ENCODE data around the gene TMEM132C.
"Not testable (repeated sequence)": the region's sequence is repeated elsewhere in the genome, so short reads cannot be mapped to it uniquely, and the experiment has no call there.

The TMEM132C gene

DNA sequence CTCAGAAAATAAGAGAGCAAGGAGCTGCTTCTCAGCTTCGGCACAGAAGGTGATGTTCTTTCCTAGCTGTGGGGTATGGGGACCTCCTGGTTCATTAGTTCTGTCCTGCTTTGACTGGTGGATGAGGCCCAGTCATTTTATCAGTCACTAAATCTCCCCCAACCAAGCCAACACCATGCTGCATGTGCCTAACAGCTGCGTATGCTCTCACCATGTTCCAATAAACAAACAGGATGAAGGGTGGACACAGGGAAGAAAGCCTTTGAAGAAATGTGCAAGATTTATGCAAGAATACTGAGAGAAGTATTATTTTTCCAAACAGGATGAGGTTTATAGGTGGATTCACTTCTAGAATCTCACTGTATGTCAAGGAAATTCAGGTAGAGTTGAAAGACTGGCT is 156.2 kb downstream of the TMEM132C start:
- no peak for DNase-seq

DNA sequence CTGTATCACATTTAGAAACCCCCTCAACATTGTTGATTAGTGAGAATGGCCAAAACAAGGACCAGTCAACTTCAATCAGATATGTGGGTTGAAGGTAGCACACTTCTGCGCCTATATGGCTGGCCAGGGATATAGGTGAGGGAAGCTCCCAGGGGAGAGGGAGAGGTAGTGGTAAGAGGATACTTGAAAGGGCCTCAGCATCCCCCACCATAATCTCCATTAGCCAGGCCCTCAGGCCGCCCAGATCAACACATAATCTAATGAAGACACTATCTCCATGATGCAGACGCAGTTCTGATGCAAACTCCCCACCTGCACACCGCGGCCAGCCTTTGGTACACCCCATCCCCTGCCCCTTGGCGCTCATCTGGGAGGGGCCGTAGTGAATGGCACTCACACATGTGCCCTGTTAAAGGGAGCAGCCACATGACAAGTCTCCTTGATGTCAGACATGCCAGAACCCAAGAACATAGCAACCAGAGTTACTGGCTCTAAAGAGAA is 158.0 kb downstream of the TMEM132C start:
- DNase-seq, result no peak

DNA sequence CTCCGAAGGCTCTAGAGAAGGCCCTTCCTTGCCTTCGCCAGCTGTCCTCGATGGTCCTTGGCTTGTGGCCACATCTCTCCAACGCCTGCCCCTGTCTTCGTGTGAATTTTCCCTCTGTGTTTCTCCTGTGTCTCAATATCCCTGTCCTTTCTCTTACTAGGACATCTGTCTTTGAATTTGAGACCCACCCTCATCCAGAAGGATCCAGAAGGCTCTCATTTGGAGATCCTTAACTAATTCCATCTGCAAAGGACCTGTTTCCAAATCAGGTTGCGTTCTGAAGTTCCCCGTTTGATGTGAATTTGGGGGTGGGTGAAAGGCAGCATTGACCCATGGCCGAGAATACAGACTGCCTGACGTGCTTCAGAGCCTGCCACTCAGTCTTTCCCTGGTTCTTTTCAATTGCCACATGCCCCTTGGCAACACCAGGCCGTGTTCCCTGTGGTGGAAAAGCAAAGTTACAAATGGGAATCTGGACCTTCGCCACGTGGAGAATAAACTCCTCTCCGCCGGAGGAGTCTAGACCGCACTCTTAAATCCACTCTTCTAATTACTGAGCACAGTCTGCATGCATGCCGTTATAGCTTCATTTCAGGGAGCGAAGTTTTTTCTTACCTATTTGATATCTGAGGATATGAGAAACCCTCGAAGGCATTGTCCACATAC is 158.8 kb downstream of the TMEM132C start:
- DNase-seq, result no peak

DNA sequence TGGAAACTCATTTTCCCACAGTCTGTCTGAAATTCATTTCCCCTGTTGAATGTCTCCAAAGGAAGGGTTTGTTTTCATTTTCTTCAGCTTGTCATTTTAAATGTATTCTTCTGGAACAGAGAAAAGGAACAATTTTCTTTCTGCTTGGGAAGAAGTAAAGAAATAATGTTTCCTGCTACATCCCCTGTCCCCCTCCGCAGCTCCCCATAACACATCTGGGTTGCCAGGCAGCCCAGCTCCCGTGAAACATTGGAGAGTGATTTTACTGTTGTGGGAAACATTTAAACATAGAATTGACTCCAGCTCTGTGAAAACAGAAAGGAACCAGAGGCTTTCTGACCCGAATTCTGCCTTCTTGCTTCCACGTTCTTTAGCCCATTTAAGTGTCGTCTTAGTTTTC is 159.5 kb downstream of the TMEM132C start:
- DNase-seq, result no peak

DNA sequence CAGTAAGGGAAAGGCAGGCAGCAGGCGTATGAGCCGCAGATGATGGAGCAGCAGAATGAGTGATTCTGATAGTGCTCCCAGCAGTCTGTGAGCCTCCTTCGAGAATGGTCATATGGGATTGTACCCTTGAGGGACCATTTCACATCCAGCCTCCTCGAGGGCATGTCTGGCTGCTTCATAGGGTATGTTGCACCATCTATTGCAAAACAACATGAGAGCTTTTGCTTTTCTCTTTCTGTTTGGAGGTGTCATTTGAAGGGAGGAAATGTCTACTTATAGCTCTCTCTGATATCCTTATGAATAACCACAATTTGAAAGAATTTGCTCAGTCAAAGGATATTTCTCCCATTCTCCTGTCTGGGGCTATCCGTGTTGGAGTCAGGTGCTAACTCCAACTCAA is 172.8 kb downstream of the TMEM132C start:
- no peak for DNase-seq

DNA sequence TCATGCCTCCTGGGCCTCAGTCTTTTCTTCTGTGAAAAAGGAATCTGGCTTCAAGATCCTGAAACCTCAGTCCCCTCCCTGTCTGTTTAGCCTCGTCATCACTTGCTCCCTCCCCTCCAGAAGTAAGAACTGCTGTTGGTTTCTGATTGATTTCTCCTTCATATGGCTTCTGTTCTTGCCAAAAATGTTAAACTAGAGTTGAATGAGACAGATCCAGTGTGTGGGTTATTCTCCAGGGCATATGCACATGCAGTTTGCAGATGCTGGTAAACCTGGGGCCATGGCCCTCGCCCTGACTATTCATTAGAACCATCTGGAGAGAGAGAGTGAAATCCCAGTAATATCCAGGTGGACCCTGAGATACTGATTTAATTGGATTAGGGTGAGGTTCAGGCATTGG is 175.1 kb downstream of the TMEM132C start:
- no peak for DNase-seq

DNA sequence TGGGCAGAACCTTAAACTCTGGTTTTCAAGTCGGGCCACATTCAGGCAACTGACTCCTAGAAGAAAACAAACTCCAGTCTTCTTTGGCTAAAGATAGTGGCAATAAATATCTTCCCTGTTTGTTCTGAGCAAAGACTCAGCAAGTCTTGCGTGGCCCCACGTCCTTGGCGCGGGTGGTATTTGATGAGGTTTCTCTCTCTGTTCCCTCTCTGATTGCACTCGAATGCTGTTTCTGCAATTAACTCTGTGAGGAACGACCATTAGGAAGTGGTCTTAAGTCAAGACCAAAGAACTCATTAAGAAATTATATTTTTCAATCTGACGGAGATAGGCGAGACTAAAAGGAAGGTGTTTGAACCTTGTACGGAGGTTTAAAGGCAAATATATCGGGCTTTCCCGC is 177.6 kb downstream of the TMEM132C start:
- no peak for DNase-seq

DNA sequence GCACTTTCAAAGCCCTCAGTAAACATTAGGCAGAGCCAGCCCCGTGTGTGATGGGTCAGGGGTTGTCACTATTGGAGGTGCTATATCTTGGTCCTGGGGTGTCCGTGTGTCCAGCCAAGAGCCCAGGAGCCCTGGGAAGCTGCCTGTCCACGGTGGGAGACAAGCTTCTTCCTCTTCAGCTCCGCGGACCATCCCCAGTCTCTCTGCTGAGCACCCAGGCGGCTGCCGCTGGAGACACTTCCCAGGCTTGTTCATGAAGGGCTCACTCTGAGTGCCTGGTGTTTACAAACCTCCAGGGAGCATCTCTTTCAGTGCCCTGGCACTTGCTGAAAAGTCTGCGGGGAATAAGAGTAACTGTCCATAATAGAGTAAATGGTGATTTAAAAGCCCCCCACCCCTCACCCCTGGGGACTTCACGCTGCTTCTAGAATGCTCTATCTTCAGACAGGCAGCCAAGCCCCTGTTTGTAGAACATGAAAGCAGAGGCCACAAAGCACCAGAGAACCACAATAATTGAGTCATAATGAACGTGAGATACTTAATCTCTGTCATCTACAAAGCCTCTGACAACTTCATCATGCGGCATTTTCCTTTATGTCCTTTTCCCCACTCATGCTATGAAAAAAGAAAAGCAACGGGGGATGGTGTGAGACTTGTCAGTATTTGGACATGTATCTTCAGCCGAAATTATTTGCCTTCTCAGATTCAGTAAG is 178.6 kb downstream of the TMEM132C start:
- DNase-seq, result peak; percentile 72

DNA sequence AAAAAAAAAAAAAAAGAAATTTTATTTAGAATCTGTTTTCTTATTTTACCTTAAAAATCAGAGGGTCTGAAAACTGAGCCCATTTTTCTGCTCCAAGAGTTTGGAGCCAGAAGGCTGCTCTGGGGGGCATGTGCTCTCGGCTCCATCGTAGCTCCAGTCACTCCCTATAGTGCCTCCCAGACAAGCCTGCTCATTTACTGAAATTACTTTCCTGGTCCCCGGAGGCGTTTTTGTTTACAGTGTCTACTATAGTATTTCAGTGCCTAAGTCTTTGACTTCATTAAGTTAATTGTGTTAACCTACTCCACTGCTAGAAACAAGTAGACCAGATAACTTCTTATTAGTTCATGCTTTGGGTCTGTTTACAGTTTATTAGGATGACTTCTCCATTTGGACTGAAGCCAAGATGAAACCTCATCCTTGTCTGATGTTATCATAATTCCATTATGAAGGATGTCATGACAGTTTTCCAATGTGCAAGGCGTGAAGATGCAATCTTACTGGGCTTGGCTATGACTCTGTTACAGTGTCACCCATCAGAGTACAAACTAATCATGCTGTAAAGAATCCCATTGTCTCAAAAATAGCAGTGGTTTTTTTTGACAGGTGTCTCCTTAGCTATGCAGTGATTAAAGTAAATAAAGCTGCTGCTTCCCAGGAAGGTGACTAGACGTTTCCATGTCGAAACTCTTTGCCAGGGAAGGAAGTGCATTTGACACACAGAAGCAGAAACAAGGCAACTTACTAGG is 182.3 kb downstream of the TMEM132C start:
- DNase-seq, result peak; percentile 51

DNA sequence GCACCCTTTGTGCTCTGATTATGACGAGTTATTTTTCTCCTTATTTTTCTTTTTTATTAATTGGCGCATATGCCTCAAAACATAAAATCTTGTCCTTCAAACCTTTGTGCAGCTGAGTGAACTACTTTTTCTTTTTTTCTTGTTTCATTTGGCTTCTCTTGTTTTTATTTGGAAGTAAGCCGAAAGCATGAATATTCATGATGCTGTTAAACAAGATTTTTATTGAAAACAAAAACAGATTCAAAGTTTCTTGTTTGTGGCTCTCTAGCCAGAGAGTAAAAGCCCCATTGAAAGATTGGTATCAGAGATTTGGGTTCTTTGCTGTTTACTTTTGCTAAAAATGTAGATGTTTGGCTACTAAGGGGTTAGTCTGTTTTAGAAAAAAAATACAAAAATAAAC is 183.8 kb downstream of the TMEM132C start:
- no peak for DNase-seq

DNA sequence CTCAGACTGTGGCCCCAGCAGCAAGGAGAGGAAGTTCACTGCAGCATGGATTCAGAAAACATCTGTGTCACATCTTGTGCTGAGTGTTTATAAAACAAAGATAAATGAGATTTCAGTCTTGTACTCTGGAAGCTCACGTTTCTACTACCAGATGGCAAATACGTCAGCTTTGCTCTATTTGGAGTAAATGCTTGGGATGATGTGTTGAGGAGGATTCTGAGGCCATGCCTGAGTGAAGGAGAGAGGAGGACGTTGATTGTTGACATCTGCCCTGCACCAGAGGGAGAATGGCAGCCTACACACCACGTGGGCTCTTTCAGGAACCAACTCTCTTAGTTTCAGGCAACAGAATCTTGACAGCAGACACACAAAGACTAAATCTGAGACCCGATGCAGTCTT is 188.9 kb downstream of the TMEM132C start:
- DNase-seq, result no peak

DNA sequence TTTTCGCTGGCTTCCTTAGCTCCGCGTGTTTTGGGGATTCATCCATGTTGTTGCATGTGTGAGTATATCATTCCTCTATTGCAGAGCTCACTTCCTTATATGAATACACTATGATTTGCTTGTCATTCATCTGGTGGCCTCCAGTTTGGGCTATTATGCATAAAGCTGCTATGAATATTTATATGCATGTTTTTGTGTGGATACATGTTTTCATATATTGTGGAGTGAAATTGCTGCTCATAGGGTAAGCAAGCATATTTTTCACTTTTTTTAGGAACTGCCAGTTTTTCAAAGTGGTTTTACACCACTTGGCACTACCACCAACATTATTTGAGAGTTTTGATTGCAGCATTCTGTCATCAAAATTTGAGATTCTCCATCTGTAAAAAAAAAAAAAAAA is 190.0 kb downstream of the TMEM132C start:
- no peak for DNase-seq

DNA sequence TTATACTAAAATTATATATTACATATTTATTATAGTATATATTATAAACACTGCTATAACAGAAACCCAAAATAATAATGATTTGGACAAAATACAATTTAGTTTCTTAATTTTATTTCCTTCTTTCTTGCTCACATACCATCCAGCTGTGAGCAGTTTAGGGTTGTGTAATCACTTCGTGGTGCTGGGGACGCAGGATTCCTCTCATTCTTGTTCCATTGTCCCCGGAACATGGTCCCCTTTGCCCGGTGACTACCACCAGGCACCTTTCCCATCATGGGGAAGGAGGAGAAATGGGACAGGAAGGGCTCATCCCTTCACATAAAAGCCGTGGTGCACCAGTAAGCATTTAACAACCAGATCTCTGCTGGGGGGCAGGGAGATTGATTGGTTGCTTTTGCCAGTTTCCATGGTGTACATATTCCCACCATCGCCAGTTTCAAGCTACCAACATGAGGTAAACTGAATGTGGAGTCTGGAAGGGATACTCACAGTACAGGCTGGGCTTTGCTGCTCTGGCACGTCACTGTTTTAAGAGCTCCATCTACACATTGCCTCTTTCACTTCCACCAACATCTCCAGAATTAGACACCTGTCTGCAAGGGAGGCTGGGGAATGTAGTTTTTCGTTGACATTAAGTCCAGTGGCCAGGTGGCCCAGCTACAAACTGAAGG is 191.5 kb downstream of the TMEM132C start:
- no peak for DNase-seq

DNA sequence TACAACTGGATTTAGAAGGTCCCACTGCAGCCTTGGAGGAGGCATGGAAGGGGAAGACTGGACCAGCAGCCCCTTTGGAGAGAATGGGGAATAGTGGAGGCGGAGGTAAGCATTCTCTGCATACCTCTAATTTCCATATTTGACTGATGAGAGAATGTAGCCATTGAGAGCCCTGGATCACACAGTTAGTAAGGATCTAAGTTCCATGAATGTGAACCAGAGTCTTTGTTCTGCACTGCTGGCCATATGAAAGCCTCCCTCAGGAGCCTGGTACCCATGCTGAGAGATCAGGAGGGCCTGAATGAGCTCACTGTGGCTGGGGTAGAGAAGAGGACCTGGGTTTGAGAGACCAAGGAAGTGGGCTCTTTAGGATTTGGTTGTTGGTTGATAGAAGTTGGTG is 192.1 kb downstream of the TMEM132C start:
- DNase-seq, result no peak

DNA sequence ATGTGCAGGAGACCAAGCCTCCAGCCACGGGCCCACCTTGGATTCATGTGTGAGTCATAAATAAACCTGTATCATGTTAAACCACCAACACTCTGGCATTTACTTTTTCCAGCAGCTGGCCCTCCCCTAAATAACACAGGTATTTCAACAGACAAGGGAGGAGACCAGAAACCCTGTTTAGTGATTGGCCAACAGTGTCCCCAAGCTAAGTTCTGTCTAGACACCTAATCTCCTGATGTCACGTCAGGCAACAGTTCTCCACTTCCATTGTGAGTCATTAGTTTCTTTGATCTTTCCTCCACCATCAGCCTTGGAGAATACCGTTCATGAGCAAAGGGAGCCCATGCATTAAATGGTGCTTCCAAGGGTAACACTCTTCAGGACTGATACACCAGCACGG is 196.9 kb downstream of the TMEM132C start:
- DNase-seq, result no peak

DNA sequence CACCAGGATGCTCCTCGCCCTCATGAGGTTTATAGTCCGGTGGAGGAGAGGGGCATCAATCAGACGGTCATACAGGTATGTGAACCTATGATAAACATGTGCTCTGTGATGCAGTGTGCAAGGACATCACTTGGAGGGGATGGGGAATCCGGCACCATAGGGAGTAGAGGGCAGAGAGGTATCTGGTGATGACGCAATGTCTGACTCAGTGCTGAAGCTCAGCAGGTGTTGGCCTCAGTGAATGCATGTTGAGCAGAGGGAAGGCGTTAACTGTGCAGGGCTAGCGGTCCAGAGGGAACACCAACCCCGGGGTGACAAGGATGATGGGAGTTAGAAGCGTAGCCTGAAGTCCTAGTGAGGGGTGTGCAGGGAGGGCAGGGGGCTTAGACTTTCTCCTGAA is 200.9 kb downstream of the TMEM132C start:
- no peak for DNase-seq

DNA sequence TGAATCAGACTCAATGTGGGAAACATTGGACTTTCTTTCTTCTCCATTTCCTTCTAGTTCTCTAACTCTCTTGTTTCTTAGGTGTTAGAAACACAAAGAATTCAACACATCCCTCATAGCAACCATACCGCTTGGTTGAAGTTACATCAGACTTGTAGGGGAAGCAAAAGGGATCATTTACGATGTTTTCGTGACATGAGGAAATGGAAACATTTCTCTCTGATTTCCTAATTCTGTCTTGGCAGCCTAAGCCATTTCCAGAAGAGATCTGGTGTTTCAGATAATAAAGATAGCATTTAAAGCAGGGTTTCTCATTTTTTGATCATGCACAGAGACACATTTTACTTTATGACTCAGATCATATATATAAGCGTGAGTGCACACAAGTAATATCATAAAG is 202.0 kb downstream of the TMEM132C start:
- no peak for DNase-seq

DNA sequence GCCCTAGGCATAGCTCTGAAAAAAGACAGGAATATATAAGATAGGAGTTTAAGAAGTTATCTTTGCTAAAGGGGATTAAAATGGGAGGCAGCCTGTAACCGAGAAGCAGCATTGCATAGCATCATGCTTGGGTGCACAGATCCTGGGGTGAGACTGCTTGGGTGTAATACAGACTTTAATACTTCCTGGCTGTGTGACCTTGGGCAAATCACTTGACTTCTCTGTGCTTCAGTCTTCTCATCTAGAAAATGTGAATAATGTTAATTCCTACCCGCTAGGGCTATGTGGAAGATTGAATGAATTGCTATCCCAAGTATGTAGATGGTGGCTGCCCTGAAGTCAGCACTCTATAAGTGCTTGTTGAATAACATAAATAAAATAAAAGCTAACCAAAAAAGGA is 204.5 kb downstream of the TMEM132C start:
- no peak for DNase-seq

DNA sequence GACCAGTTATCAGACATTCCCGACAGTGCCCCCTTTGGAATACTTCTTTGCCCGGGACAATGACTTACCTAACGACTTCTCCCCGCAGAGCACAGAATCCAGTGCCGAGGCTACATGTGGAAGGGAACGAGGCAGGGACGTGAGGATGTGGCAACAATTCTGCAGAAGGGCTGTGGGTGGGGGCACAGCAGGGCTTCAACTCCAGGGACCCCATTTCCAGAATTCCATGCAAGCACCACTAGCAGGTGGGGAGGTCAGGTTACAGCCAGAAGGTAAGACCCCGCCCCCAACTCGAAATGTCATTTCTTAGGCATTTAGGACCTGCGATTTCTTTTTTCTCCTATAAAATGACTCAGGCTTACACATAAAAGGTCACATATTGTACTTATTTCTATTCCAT is 207.9 kb downstream of the TMEM132C start:
- DNase-seq, result no peak

DNA sequence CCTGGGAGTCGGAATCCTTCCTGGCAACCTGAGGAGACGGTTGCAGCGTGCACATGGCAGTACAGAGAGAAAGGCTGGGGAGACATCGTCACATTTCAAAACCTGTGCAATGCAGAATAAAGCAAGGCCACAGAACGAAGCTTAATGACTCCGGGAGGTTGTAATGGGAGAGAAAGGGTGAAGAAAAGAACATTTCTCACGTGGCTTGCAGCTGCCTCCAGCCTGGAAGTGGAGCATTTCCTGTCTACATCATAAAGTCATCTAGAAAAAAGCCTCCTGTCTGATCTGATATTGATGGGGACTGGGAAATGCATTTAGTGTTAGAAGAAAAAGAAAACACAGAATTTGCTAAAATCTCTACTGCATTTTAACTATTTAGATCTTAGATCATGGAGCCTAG is 209.3 kb downstream of the TMEM132C start:
- no peak for DNase-seq

DNA sequence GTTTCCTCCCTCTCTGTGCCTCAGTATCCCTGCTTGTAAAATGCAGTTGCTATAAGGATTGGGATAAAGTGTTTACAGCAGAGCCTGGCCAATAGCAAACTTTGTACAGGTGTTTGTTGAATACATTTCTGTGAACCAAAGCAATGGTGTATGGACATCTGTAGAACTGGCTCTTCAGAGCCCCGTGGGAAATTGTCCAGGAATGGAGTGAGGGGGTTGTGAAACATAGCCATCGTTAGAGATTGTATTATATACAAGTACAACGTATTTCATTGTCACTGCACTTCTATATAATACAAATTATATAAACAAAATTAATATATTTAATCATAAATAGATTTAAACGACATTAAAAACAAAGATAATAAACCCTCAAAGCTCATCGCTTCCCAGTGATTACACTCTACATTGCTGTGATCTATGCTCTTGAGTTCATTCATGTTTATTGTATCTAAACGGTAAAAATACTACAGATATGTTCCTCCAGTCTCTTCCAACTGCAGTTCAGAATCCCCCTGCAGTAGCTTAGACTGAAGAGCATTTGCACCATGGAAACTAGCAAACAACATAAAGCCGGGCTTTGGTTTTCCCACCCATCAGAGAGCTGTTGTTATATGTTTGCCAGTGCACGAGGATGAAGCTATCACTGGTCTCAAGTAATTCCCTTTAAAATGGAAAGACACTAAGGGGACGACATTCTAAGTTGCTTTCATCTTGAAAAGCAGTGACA is 216.7 kb downstream of the TMEM132C start:
- no peak for DNase-seq

DNA sequence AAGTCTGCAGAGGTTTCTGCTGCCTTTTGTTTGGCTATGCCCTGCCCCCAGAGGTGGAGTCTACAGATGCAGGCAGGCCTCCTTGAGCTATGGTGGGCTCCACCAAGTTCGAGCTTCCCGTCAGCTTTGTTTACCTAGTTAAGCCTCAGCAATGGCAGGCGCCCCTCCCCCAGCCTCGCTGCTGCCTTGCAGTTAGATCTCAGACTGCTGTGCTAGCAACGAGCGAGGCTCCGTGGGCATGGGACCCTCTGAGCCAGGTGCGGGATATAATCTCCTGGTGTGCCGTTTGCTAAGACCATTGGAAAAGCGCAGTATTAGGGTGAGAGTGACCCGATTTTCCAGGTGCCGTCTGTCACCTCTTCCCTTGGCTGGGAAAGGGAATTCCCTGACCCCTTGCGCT is 230.4 kb downstream of the TMEM132C start:
- not testable (repeated sequence) for DNase-seq

DNA sequence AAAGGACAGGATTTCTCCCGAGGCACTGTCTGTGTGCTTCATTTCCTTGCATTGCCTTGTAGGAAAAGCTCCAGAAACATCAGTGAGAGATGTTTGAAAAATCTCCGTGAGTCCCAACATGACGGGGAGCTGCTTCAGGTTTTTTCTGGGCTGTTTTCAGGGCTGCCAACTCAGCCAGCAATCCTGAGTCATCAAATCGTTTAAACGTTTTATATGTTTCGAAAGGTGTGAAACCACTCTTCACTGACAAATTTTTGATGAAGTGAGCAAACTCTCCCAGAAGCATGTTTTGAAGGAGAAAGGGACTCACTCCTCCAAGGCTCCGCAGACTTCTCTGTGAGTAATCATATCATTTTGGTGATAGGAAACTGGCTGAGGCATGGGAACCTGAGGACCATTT is 240.5 kb downstream of the TMEM132C start:
- no peak for DNase-seq

Data from NCI-H1436 treated with DMSO at 0.1 percent for 48 hours (cell line).